Amygdala (tissue), 56 donors: ENCODE measurements around the gene TECPR2.
"Not testable (repeated sequence)": the region's sequence is repeated elsewhere in the genome, so short reads cannot be mapped to it uniquely, and the experiment has no call there.

Experiments
- DNase-seq, 56 donors: peaks; one replicate each; lab custom pipeline; 2025; lab: John Stamatoyannopoulos, UW

TECPR2 gene

GRCh38 chr14:102544046-102544746, 181.5 kb downstream of the TECPR2 start:
- DNase-seq: no peak

DNA sequence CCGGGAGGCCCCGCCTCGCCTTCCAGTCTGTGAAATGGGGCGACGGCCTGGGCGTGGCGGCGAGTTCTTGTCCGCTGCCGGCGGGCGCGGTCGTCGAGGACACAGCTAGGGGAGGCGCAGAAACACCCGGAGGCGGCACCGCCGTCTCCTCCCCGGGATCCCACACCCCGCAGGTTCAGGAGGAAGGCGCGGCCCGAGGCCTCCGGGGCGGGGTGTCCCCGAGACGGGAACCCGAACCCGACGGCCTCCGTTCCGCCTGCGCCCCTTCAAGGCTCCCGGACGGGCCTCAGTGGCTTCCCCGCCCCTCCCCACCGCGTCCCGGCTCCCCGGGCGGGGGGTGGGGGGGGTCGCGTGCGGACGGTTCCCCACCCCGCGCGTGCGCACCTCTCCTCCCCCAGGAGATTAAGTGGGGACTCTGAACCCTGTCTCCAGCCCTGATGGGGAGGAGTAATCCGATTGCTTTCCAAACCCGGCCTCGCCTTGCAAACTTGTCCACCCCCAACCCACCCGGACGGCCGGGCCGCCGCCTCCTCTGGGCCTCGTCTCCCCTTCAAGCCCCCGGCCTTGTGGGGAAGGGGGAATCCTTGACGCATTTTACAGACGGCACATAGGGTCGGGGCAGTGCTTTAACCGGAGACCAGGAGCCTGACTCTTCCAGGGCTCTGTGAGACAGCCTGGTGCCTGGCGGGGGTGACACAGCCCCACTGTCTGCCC, 182.2 kb downstream of the TECPR2 start:
- DNase-seq: no peak

DNA sequence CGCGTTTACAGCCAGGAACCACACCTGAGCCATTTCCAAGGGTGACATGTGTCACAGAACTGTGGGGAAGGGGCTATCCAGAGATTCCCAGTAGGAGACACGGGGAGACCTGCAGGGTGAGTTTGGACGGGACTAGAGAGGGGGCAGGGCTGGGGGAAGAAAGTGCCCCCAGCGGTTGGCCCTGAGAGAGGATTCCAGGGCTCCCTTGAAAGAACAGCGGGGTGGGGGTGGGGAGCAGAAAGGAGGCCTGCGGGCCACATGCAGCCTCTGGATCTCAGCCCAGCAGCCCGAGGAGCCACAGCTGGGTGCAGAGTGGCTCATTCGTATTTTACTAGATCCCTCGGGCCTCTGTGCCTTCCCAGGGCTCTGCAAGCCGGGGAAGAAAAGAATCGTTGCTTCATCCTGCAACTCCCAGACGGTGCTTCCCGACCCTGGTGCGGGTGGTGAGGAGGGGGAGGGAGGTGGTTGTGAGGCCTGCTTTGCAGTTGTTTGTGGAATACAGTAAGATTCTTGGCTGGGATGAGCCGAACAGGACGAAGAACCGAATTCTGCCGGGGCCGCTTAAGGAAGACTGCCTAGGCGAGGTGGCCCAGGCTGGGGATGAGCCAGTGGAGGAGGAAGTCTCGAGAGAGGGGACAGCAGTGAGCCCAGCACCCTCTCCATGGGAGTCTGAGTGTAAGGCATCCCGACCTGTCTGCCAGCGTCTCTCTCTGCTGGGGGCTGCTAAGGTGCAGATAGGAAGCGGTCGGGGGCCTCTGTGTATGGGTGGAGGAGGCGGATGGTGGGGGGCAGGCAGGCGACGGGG, 182.9 kb downstream of the TECPR2 start:
- DNase-seq: peak in 1 of 56 donors; percentile 22

GRCh38 chr14:102548616-102549240, 186.0 kb downstream of the TECPR2 start:
- DNase-seq: no peak

- DNase-seq: not testable (repeated sequence)
Observed at GRCh38 chr14:102550927-102551401, 188.2 kb downstream of the TECPR2 start.
